HG02840 (cell line): ENCODE data around the gene LCN2.
A peak's percentile ranks its signal among the peaks of the same experiment; 100 is the strongest.

ENCODE experiments used
- ATAC-seq: cut with Tn5 transposase; IDR thresholded peaks from one replicate; pipeline ENCODE4 v1.9.1; 2021; ENCODE audit warnings: mild to moderate bottlenecking, moderate library complexity, moderate number of reproducible peaks; ENCODE audit not compliant: unreplicated experiment, low FRiP score

The LCN2 gene

GRCh38 chr9:128146591-128147120 is 2.6 kb upstream of the LCN2 start:
- no peak for ATAC-seq

GRCh38 chr9:128148509-128149000 is 698 bp upstream of the LCN2 start:
- ATAC-seq = no peak

- no peak for ATAC-seq
Measured at GRCh38 chr9:128149951-128150593, 819 bp downstream of the LCN2 start.

GRCh38 chr9:128150594-128151308 is 1.5 kb downstream of the LCN2 start:
- no peak for ATAC-seq

GRCh38 chr9:128151309-128152132 is 2.3 kb downstream of the LCN2 start:
- ATAC-seq = no peak

- ATAC-seq = no peak
Measured at GRCh38 chr9:128152133-128153059, 3.1 kb downstream of the LCN2 start.

GRCh38 chr9:128153060-128153946 is 4.0 kb downstream of the LCN2 start:
- no peak for ATAC-seq

- ATAC-seq = no peak
Measured at GRCh38 chr9:128153947-128154695, 4.9 kb downstream of the LCN2 start.

- ATAC-seq = no peak
Measured at GRCh38 chr9:128155736-128156500, 6.7 kb downstream of the LCN2 start.

GRCh38 chr9:128159522-128159783 is 10.2 kb downstream of the LCN2 start:
- ATAC-seq = no peak

GRCh38 chr9:128159784-128160602 is 10.7 kb downstream of the LCN2 start, which contains the start of gene BBLN:
Gene BBLN (plus strand): TSS chr9:128160265. CDS start chr9:128160408, 143 bp downstream.
- ATAC-seq = peak; percentile 71

- peak; percentile 10 for ATAC-seq
Measured at GRCh38 chr9:128160603-128160987, 11.3 kb downstream of the LCN2 start.

- no peak for ATAC-seq
Measured at GRCh38 chr9:128161215-128161902, 12.1 kb downstream of the LCN2 start.

GRCh38 chr9:128162215-128163026 is 13.2 kb downstream of the LCN2 start:
- no peak for ATAC-seq

- no peak for ATAC-seq
Measured at GRCh38 chr9:128163027-128163515, 13.8 kb downstream of the LCN2 start.
